GM12878 (cell line): ENCODE results near the gene FAM228B.
"Not testable (repeated sequence)": the region's sequence is repeated elsewhere in the genome, so short reads cannot be mapped to it uniquely, and the experiment has no call there.

Experiments
- BMI1 ChIP-seq: fragments of 450-650 bp; IDR thresholded peaks from 2 replicates; pipeline ENCODE4 v1.6.1; 2016; ENCODE audit warnings: mild to moderate bottlenecking, moderate library complexity, borderline replicate concordance
- CEBPB ChIP-seq, 2 experiments: fragments of 150-350 bp in 1 of 2; IDR thresholded peaks; 2 replicates each; pipeline ENCODE4 v1.6.1; 2012 to 2014; ENCODE audit warnings: low read depth in 2 of 2, low read length in 2 of 2, borderline replicate concordance in 1 of 2, inconsistent platforms in 1 of 2
- MLLT1 ChIP-seq: fragments of 450-650 bp; IDR thresholded peaks from 2 replicates; pipeline ENCODE4 v1.6.1; 2016; ENCODE audit warnings: mild to moderate bottlenecking

GRCh38 chr2:24095171-24095677 lies 28.0 kb upstream of the FAM228B start:
- TF ChIP-seq BMI1; MLLT1; CEBPB (IDR thresholded peaks at IDR 0.05; ENCODE audit: borderline replicate concordance in 1 of 2, low read depth in 2 of 2, low read length in 2 of 2): not testable (repeated sequence)
